Skeletal muscle cell (primary cell): ENCODE measurements around the gene MACROD2.
"Not testable (repeated sequence)": the region's sequence is repeated elsewhere in the genome, so short reads cannot be mapped to it uniquely, and the experiment has no call there.

Experiments
- DNase-seq: peaks from one replicate; pipeline ENCODE4 v3.0.0-alpha.2; 2010; ENCODE audit warnings: low read depth
- H3K4me3 ChIP-seq: 2 replicates; pipeline ENCODE4 v1.5.1; 2011; ENCODE audit warnings: low read depth, mild to moderate bottlenecking, control low read depth, low read length, moderate library complexity

The MACROD2 gene

DNA sequence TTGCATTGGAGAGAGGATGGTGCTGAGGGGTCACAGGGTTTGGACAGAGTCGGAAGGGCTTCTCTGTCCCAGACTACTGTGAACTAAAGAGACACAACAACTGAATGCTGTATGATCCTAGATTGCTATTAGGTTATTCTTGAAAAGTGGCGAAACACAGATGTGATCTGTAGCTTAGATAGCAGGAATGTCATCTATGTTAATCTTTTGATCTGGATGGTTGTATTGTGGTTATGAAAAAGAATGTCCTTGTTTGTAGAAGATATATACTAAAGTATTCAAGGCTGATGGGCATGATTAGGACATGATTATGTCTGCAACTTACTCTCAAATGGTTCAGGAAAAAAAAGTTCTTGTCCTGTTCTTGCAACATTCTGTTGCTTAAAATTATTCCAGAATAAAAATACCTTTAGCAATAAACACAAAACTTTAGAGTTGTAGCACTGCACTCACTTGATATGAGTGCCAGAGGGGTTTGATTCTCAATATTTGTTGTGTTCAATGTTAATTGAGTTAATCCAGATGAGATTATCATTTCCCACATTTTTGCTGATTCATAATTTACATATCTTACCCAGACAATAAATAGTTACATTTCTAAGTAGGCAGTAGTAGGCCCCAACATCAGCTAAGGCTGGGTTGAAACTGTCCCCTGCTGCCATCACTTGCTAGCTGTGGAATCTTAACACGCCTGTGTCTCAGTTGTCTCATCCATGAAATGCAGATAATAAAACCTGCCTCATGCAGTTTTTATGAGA lies 1932.8 kb downstream of the MACROD2 start:
- no peak for DNase-seq
- H3K4me3 ChIP-seq = no peak overlapping the region

DNA sequence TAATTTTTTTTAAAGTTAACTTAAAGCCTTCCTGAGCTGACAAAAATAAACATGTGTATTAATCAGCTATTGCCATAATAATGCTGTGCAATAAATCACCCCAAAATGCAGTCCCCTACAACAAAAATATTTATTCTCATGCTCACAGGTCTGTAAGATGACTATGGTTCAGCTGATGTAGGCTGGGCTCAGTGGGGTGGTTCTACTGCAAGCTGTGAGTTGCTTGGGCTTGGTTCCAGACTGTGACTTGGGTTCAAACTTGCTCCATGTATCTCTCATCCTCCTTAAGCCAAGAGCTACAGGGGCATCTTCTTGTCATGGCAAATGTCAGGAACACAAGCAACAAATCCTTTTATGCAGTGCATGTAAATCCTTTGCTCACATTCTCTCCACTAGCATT lies 1933.6 kb downstream of the MACROD2 start:
- no peak for DNase-seq
- no peak overlapping the region for H3K4me3 ChIP-seq

DNA sequence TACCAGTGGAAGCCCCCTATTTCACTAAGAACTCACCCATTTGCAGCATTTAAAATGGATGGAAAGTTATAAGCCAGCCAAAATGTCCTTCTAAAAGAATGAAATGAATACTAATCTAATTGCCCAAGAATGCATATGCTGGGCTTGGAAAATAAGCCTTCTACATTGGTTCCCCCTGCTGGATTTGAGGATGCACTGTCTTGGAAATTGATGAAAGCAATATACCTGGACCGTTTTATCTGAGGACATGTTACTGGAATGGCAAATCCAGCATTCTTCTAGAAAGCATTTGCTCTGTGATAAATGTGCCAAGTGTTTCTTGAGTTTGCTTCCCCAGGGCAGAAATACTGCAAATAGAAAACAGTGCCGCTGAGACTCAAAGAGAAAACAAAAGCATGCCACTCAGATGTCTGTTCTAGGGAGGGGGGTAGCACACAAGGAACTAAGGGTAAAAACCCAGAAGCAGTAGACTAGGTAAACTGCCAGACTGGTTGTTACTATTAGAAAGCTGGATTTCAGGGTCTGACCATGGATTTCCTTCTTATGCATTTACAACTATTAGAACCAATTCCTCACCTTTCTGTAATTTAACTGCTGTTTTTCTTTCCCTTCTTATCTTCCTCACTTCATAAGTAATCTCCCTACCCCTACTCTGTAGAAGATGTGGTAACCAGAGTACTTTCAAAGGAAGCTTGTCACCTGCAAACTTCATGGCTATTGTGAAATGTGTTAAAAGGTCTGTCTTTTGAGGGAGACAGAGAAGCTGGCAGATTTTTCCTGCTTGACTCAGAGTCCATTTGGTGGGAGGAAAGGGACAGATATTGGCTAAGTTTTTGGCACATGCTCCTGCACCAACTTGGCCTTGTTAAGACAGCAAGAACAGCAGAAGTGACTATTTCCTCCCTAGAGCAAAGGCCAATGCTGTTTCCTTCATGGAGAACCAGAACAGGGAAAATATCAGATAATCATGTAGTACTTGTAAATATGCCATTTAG lies 1935.3 kb downstream of the MACROD2 start:
- DNase-seq = peak; percentile 61
- H3K4me3 ChIP-seq = no peak overlapping the region

DNA sequence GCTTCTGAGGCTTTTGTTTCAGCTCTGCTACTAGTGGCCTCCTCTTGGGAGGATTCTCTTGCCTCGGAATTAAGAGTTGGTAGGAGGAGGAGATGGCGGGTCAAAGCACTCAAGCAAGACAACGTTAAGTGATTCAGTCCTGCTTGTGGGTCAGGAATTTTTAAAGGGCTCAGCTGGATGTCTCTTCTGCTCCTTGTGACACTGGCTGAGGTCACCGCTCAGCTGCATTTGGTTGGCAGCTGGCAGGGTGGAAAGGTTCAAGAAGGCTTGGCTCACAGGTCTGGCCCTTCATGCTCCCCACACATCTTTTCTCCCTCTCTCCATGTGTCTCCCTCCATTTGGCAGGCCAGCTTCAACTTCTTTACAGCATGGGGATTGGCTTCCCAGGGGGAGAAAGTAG lies 1936.6 kb downstream of the MACROD2 start:
- no peak for DNase-seq
- no peak overlapping the region for H3K4me3 ChIP-seq

DNA sequence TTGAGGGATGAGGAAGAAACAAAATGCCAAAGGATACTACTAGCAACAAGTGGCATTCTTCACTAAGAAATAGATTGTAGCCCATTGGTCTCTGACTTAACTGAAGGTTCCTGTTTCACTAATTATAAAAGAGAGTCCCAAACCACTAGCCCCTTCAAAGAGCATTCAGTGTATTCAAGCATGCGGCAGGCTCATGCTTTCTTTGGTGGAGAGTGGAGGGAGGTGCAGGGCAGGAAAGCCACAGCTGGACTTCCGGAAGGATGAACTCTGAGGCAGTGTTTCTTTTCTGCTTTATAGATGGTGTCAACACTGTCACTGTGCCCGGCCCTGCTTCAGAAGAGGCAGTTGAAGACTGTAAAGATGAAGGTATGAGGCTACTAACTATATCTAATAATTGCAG lies 1941.9 kb downstream of the MACROD2 start:
- DNase-seq = no peak
- no peak overlapping the region for H3K4me3 ChIP-seq

DNA sequence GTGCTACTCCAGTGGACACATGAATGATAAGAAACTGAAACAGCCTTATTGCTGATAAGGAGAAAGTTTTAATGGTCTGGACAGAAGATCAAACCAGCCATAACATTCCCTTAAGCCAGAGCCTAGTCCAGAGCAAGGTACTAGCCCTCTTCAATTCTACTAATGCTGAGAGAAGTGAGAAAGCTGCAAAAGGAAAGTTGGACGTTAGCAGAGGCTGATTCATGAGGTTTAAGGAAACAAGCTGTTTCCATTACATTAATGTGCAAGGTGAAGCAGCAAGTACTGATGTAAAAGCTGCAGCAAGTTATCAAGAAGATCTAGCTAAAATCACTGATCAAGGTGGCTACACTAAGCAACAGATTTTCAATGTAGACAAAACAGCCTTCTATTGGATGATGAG lies 1943.5 kb downstream of the MACROD2 start:
- H3K4me3 ChIP-seq = no peak overlapping the region
- DNase-seq = no peak

DNA sequence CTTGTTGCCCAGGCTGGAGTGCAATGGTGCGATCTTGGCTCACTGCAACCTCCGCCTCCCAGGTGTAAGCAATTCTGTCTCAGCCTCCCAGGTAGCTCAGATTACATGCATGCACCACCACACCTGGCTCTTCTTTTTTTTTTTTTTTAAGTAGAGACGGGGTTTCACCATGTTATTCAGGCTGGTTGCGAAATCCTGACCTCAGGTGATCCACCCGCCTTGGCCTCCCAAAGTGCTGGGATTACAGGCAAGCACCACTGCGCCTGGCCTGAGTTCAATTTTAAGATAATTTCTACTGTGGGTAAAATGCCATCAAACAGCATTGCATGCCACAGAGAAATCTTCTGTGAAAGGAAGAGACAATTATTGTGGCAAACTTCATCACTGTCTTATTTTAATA lies 1944.8 kb downstream of the MACROD2 start:
- no peak for DNase-seq
- no peak overlapping the region for H3K4me3 ChIP-seq

DNA sequence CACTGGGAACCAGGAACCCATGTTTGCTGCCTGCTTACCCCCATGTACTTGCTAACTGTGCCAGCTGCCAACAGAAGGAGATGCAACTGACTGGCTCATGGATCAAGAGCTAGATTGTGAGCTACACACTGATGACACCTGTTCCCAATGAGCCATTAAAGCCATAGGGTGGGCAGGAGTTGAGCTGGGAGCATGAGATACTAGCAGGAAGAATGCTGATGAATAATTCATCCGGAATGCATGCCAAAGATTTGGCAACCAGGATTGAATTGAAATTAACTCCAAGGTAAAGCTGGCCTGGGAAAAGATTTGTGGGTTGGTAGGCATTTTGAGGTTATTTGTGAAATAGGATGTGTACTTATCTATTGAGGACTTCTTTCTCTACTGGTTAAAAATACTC lies 1946.8 kb downstream of the MACROD2 start:
- no peak for DNase-seq
- no peak overlapping the region for H3K4me3 ChIP-seq

DNA sequence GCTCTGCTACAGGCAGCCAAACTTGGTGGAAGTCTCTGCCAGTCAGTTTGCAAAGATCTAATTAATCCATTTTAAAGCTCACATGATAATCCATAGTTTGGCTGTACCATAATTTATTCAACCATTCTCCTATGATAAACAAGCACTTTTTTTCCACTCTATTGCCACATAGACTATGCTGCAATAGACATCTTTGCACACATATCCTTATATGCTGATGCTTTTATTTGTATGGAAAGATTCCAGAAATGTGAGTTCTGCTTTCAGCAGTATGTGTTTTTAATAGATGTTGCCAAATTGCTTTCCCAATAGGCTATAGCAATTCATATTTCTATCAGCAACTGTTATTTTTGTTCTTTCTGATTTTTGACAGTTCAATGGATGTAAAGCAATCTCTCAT lies 1950.0 kb downstream of the MACROD2 start:
- no peak overlapping the region for H3K4me3 ChIP-seq
- DNase-seq = no peak

DNA sequence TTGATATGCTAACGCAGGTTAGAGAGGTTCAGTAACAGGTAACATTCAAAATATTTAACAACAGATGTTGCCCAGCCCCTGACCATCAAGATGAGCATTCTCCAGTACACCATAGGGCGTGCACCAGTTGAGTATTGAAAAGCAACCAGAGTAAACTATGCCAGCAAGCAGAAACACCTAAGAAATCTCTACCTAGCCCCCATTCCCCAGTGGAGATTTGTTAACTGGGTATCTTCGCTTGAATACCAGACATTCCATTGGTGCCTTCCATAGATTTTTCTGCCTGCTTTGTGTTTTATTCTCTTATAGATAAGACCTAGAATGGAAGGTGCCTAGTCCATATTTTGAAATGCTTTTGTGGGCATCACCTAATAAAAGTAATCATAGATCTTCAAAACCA lies 1954.1 kb downstream of the MACROD2 start:
- H3K4me3 ChIP-seq = no peak overlapping the region
- DNase-seq = no peak

DNA sequence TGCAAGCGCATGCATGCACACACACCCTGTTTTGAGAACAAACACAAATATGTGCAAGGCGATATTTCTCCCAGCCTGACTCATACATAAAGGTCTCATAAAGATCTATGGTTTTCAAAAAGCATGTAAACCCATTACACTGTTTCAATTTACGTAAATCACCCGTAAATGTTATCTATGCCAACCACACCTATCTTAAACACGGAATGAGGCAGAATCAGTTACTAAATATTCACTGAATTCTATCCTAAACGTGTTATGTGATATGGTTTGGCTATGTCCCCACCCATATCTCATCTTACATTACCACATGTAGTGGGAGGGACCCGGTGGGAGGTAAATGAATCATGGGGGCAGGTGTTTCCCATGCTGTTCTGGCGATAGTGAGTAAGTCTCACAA lies 1956.3 kb downstream of the MACROD2 start:
- H3K4me3 ChIP-seq = no peak overlapping the region
- DNase-seq = no peak

DNA sequence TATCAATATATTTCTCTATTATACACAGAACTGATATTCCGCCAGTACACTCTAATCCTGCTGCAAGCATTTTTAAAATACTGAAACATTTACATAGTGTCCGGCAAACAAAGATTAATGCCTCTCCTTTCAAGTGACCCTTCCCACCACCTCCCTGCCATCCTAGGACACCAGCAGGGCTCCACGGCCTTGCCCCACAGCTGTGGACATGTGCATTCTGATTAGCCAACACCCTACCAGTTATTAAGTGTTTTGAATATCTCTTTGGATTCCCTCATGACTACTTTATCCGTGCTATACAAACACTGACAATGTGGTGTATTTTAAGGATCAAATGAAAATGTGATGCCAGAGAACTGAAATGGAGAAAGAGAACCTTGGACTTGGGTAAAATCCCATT lies 1962.8 kb downstream of the MACROD2 start:
- no peak for DNase-seq
- H3K4me3 ChIP-seq = no peak overlapping the region

DNA sequence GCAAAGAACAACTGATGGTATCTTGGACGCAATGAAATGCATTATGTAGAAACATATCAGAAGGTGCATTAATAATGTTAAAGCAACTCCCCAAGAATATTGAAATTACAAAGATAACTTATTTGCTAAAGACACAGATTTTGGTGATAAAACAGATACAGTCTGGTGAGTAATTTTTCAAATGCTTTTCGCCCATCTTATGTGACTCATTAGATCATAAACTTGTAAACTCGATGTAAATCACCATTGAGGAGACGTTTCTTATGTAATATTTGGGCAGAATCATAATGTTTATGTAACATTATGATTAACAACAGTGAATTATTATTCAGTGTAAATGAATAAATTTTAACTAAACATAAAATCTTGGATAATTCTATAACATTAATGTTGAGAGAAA lies 1969.8 kb downstream of the MACROD2 start:
- no peak for DNase-seq
- H3K4me3 ChIP-seq = no peak overlapping the region

DNA sequence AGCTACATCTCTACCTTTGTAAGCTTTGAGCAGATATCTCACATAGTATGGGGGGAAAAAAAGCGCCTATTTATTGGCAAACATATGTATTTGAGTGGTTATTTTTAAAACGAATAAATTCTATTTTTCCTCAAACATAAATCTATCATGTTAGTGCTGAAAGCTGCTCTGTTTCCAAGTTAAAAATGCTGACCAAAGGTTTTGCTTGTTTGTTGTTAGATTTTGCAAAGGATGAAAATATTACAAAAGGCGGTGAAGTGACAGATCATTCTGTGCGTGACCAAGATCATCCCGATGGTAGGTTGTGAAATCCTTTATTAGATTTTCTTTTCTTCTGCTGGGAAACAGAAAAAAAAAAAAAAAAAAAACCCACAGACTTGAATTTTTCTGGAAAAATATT lies 1972.0 kb downstream of the MACROD2 start:
- no peak overlapping the region for H3K4me3 ChIP-seq
- DNase-seq = no peak

DNA sequence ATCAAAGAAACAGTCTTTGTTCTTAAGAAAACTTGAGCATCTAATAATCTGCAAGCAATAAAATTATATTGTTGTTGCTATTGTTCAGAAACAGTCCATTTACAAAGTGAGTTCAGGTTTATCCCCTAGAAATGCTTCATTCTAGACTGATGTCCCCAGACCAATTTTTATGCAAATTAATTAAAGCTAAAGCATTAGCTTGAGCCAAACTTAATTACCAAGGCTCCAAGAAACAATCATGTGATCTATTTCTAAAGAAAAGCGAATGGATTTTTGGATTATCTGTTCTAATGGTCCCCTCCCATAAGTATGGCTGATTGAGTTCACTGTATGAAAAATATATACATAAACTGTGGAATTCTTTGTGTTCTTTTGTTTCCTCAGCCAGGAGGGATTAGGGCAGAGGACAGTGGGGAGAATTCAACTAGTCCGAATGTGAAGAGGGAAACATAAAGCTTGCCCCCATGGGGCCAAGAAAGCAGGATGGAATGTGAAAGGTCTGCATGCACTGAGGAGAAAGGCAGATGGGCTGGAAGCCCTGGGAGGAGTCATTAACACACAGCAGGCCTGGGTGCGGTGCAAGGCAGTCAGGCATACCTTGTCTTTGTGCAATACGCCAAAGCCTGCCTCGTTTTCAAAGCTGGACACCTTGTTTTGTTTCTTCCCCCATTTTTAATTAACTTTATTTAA lies 1980.9 kb downstream of the MACROD2 start:
- H3K4me3 ChIP-seq = no peak overlapping the region
- no peak for DNase-seq

DNA sequence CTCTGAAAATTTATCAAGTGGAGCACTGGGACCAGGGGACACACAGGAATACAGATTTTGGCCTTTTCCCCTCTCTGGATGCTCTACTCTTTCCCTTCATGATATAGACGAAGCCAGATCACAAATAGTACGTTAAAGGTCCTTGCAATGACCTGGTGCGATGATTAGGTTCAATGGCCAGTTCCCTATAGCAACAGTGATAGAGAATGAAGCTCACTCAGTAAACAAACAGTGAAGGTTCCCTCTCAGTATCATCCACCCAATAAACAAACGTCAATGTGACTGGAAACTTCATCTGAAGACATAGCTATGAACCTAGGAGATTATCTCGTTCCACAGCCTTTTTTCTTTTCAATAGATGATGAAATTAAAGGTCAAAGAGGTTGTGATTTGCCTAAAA lies 1981.7 kb downstream of the MACROD2 start:
- H3K4me3 ChIP-seq = no peak overlapping the region
- DNase-seq = no peak

DNA sequence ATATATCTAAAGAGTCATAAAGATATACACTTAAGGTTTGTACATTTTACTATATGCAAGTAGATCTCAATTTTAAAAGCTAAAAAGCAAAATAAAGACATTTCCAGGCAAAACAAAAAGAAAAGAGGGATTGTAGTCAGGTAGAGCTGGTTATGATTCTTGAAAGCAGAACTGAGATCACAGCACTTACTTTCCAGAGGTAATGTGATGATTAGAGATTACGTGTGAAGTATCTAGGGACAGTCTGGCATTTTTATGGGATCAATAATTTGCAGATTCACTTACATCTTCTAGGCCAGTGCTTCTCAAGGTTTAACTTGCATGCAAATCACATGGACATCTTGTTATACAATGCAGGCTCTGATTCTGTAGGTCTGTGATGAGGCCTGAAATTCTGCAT lies 1982.4 kb downstream of the MACROD2 start:
- DNase-seq = no peak
- H3K4me3 ChIP-seq = no peak overlapping the region

DNA sequence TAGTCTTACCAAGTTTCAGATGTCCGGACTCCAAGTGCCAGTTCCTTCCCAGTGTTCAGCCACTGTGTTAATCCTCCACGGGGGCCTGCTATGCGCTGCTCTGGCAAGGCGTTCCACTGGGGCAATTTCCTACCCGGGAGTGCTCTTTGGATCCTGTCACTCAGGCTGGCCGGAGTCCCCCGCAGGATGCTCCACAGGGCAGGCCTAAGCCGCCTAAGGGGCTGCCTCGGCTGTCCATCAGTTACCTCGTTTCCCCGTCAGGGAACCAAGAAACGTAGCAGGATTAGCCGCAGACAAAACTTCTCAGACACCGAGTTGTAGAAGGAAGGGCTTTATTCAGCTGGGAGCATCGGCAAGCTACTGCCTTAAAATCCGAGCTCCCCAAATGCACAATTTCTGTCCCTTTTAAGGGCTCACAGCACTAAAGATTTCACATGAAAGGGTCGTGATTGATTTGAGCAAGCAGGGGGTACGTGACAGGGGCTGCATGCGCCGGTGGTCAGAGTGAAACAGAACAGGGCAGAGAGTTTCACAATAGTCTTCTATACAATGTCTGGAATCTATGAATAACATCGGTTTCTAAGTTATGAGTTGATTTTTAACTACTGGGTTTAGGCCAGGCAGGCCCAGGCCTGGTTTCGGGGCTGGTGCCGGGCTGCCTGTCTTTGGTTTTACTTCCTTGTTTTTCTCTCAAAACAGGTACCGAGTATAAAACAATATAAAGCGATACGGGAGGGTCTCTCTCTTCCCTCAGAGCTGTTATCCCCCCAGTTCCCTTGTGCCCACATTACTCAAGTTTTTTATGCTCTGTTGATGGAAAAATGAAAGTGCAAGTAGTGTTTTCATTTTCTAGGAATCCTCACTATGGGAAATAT lies 1990.4 kb downstream of the MACROD2 start:
- DNase-seq, H3K4me3 ChIP-seq: not testable (repeated sequence)

DNA sequence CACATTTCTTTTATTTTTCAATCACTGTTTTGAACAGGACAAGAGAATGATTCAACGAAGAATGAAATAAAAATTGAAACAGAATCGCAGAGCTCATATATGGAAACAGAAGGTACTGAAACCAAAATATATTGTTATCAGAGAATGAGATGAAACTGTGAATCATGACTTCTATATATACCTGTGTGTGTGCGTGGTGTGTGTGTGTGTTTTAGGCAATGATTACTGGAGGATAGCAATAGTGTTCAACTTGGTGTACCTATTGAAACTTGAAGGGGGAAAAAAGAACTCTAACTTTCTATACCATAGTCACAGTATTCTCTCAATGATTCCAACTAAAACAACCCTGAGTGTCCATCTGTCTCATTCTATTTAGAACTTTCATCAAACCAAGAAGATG lies 1991.4 kb downstream of the MACROD2 start:
- no peak overlapping the region for H3K4me3 ChIP-seq
- DNase-seq = no peak
